Nephron progenitor cell (in vitro differentiated cells): ENCODE data around the gene ADGRV1.
A peak's percentile ranks its signal among the peaks of the same experiment; 100 is the strongest.
"Not testable (repeated sequence)": the region's sequence is repeated elsewhere in the genome, so short reads cannot be mapped to it uniquely, and the experiment has no call there.

Experiments used
- DNase-seq: peaks from one replicate; pipeline ENCODE4 v3.0.0; 2021
- H3K27ac Mint-ChIP-seq: 2 replicates; pipeline ENCODE4 v1.8.0; 2021; ENCODE audit warnings: mild to moderate bottlenecking, moderate library complexity, mixed read lengths
- H3K27me3 Mint-ChIP-seq: 2 replicates; pipeline ENCODE4 v1.8.0; 2021; ENCODE audit warnings: mild to moderate bottlenecking, low read depth, mixed read lengths; ENCODE audit not compliant: poor library complexity
- H3K36me3 Mint-ChIP-seq: 2 replicates; pipeline ENCODE4 v1.8.0; 2021; ENCODE audit warnings: low read depth, mixed read lengths
- H3K4me1 Mint-ChIP-seq: 2 replicates; pipeline ENCODE4 v1.8.0; 2021; ENCODE audit warnings: mixed read lengths
- H3K4me3 Mint-ChIP-seq: 2 replicates; pipeline ENCODE4 v1.8.0; 2021; ENCODE audit warnings: mild to moderate bottlenecking, moderate library complexity, mixed read lengths
- H3K9me3 Mint-ChIP-seq: 2 replicates; pipeline ENCODE4 v1.8.0; 2021; ENCODE audit warnings: mild to moderate bottlenecking, moderate library complexity, mixed read lengths
- TF ChIP-seq, protein P1 (sequence below): fragments of 200-600 bp; sonication (generic); IDR thresholded peaks from 2 replicates; pipeline ENCODE4 v1.5.0; 2021; ENCODE audit warnings: antibody characterized with exemption

The ADGRV1 gene

GRCh38 chr5:90834711-90835110 is 276.1 kb downstream of the ADGRV1 start:
- Mint-ChIP-seq H3K27me3 (no peaks in the 10 kb centered on the region), H3K4me1 (peaks cover 2% of the 10 kb centered on the region)
- TF ChIP-seq, protein P1, sequence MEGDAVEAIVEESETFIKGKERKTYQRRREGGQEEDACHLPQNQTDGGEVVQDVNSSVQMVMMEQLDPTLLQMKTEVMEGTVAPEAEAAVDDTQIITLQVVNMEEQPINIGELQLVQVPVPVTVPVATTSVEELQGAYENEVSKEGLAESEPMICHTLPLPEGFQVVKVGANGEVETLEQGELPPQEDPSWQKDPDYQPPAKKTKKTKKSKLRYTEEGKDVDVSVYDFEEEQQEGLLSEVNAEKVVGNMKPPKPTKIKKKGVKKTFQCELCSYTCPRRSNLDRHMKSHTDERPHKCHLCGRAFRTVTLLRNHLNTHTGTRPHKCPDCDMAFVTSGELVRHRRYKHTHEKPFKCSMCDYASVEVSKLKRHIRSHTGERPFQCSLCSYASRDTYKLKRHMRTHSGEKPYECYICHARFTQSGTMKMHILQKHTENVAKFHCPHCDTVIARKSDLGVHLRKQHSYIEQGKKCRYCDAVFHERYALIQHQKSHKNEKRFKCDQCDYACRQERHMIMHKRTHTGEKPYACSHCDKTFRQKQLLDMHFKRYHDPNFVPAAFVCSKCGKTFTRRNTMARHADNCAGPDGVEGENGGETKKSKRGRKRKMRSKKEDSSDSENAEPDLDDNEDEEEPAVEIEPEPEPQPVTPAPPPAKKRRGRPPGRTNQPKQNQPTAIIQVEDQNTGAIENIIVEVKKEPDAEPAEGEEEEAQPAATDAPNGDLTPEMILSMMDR, result no peak

DNA sequence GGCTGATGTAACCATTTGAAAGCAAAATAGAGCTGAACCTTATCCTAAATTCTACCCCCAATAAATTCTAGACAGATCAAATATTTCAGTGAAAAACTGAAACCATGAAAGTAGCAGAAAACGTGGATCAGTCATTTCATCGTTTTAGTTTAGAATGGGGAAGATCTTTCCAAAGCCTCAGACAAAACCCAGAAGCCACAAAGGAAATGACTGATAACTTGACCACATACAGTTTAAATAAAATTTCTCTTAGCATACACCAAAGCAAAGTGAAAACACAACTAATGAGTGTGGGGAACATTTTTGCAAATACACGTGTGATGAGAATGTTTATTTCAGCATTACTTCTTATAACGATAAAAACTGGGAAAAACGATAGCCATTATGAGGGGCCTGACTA is 284.8 kb downstream of the ADGRV1 start:
- no peaks in the 10 kb centered on the region for H3K4me1 Mint-ChIP-seq

More at GRCh38 chr5:90834711-90835110, 276.1 kb downstream of the ADGRV1 start:
- no peak for DNase-seq
- Mint-ChIP-seq H3K4me3 (no peak overlapping the region), H3K36me3 (peaks cover 80% of the 10 kb centered on the region), H3K27ac (peak overlapping the region; percentile 5), H3K9me3 (peaks cover 18% of the 10 kb centered on the region)

DNA sequence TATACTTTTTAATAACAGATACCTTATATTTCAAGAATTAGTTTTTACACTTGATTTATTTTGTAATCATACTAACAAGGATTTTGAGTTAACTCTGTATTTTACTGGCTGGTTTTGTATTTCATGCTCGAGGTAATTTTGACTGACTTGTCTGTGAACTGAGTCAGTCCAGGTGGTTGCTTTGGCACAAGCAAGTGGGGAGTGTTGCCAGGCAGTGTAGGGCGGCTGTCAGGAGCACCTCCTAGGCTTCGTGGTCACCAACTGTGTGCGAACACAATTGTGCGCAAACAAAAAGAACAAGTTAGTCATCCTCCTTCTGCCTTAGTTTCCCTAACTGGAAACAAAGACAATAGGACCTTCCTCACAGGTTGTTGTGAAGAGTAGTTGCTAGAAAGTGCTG is 286.3 kb downstream of the ADGRV1 start:
- Mint-ChIP-seq H3K4me1 (no peaks in the 10 kb centered on the region), H3K4me3 (no peak overlapping the region), H3K36me3 (peaks cover 33% of the 10 kb centered on the region), H3K27me3 (peaks cover 4% of the 10 kb centered on the region), H3K27ac (no peak overlapping the region), H3K9me3 (no peaks in the 10 kb centered on the region)
- DNase-seq, result no peak
- TF ChIP-seq, protein P1, result no peak

More for the DNA sequence above, 284.8 kb downstream of the ADGRV1 start:
- Mint-ChIP-seq H3K4me3 (no peak overlapping the region), H3K27ac (no peak overlapping the region), H3K36me3 (peaks cover 46% of the 10 kb centered on the region), H3K27me3 (peaks cover 4% of the 10 kb centered on the region), H3K9me3 (no peaks in the 10 kb centered on the region)
- DNase-seq, result no peak
- TF ChIP-seq, protein P1, result no peak

GRCh38 chr5:90845723-90846554 is 287.3 kb downstream of the ADGRV1 start:
- no peak for DNase-seq
- TF ChIP-seq, protein P1, result no peak
- peaks cover 4% of the 10 kb centered on the region for H3K27me3 Mint-ChIP-seq
- H3K9me3 Mint-ChIP-seq, result no peaks in the 10 kb centered on the region
- no peaks in the 10 kb centered on the region for H3K4me1 Mint-ChIP-seq
- H3K27ac Mint-ChIP-seq, result peak overlapping the region; percentile 55
- no peak overlapping the region for H3K4me3 Mint-ChIP-seq
- H3K36me3 Mint-ChIP-seq, result peaks cover 33% of the 10 kb centered on the region

DNA sequence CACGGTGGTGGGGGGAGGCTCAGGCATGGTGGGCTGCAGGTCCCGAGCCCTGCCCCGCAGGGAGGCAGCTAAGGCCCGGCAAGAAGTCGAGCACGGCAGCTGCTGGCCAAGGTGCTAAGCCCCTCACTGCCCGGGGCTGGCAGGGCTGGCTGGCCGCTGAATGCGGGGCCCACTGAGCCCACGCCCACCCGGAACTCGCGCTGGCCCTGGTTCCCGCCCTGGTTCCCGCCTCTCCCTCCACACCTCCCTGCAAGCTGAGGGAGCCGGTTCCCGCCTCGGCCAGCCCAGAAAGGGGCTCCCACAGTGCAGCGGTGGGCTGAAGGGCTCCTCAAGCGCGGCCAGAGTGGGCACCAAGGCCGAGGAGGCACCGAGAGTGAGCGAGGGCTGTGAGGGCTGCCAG is 289.0 kb downstream of the ADGRV1 start:
- peaks cover 33% of the 10 kb centered on the region for H3K36me3 Mint-ChIP-seq
- H3K4me1 Mint-ChIP-seq, H3K27me3 Mint-ChIP-seq, H3K4me3 Mint-ChIP-seq, H3K9me3 Mint-ChIP-seq, DNase-seq, H3K27ac Mint-ChIP-seq: not testable (repeated sequence)

- H3K36me3 Mint-ChIP-seq, result peaks cover 22% of the 10 kb centered on the region
- no peaks in the 10 kb centered on the region for H3K4me1 Mint-ChIP-seq
- H3K27ac Mint-ChIP-seq, result no peak overlapping the region
- TF ChIP-seq, protein P1, result no peak
- no peak overlapping the region for H3K4me3 Mint-ChIP-seq
- no peaks in the 10 kb centered on the region for H3K9me3 Mint-ChIP-seq
- H3K27me3 Mint-ChIP-seq, result peaks cover 4% of the 10 kb centered on the region
- no peak for DNase-seq
Measured at GRCh38 chr5:90849939-90850338, 291.3 kb downstream of the ADGRV1 start.
